Astrocyte (in vitro differentiated cells and primary cell): Measurements from ENCODE around the gene IZUMO3.
"Not testable (repeated sequence)": the region's sequence is repeated elsewhere in the genome, so short reads cannot be mapped to it uniquely, and the experiment has no call there.

Experiments used
- CTCF ChIP-seq: IDR thresholded peaks from 2 replicates; pipeline ENCODE4 v1.5.1; 2011; ENCODE audit warnings: low read depth, mild to moderate bottlenecking, inconsistent platforms, low read length, moderate library complexity; ENCODE audit not compliant: insufficient read depth
- EZH2 ChIP-seq: IDR thresholded peaks from 2 replicates; pipeline ENCODE4 v1.6.1; 2012; ENCODE audit warnings: mild to moderate bottlenecking, low read length, inconsistent platforms; ENCODE audit not compliant: insufficient read depth

- TF ChIP-seq CTCF, EZH2: not testable (repeated sequence)
Observed at GRCh38 chr9:24580005-24580404, 34.3 kb upstream of the IZUMO3 start.
